Smooth muscle cell (in vitro differentiated cells): ENCODE measurements around the gene NCOA7. TPM values are rescaled to one million over a fixed set of nuclear protein-coding genes. Genes with fewer than 3 reads are reported as not detected.

ENCODE experiments used
- DNase-seq: peaks from one replicate; lab custom pipeline; 2025; ENCODE audit not compliant: unreplicated experiment; lab: John Stamatoyannopoulos, UW
- H2AFZ ChIP-seq: fragments of 200-600 bp; sonication (generic); 2 replicates; pipeline ENCODE4 v1.6.0; 2016; ENCODE audit warnings: antibody characterized with exemption, low read depth, mild to moderate bottlenecking
- H3F3A ChIP-seq: fragments of 200-600 bp; sonication (generic); 2 replicates; pipeline ENCODE4 v1.6.0; 2017; ENCODE audit warnings: antibody characterized with exemption, low read depth
- H3K27ac ChIP-seq: fragments of 200-600 bp; sonication (generic); 2 replicates; pipeline ENCODE4 v1.5.1; 2016; ENCODE audit warnings: low read depth, mild to moderate bottlenecking
- H3K27me3 ChIP-seq: fragments of 200-600 bp; sonication (generic); 2 replicates; pipeline ENCODE4 v1.6.1; 2016; ENCODE audit warnings: low read depth, mild to moderate bottlenecking
- H3K36me3 ChIP-seq: fragments of 200-600 bp; sonication (generic); 2 replicates; pipeline ENCODE4 v1.5.1; 2016; ENCODE audit warnings: low read depth
- H3K4me1 ChIP-seq: fragments of 200-600 bp; sonication (generic); 2 replicates; pipeline ENCODE4 v1.5.1; 2016; ENCODE audit warnings: low read depth
- H3K4me2 ChIP-seq: fragments of 200-600 bp; sonication (generic); 2 replicates; pipeline ENCODE4 v1.6.0; 2016; ENCODE audit warnings: mild to moderate bottlenecking
- H3K4me3 ChIP-seq: fragments of 200-600 bp; sonication (generic); 2 replicates; pipeline ENCODE4 v1.5.1; 2016; ENCODE audit warnings: mild to moderate bottlenecking
- H3K79me2 ChIP-seq: fragments of 200-600 bp; sonication (generic); 2 replicates; pipeline ENCODE4 v1.6.0; 2016; ENCODE audit warnings: low read depth, mild to moderate bottlenecking
- H3K9ac ChIP-seq: fragments of 200-600 bp; sonication (generic); 2 replicates; pipeline ENCODE4 v1.6.0; 2016; ENCODE audit warnings: low read depth
- H3K9me3 ChIP-seq: fragments of 200-600 bp; sonication (generic); replicated peaks from 2 replicates; pipeline ENCODE4 v1.5.1; 2016; ENCODE audit warnings: low read depth
- H4K20me1 ChIP-seq: fragments of 200-600 bp; sonication (generic); 2 replicates; pipeline ENCODE4 v1.6.0; 2016; ENCODE audit warnings: low read depth
- CTCF ChIP-seq: fragments of 200-600 bp; sonication (generic); IDR thresholded peaks from 2 replicates; pipeline ENCODE4 v1.5.1; 2017; ENCODE audit warnings: borderline replicate concordance, mild to moderate bottlenecking, antibody characterized with exemption; ENCODE audit not compliant: insufficient read depth, poor library complexity, severe bottlenecking
- WGBS: methylation state at CpG from one replicate; pipeline ENCODE4 v1.1.7; 2016; ENCODE audit warnings: low lambda C conversion rate; 5-methylcytosine and 5-hydroxymethylcytosine counted together
- polyA plus RNA-seq: library from polyadenylated mRNA; unstranded; fragments of >200 nt; fragmentation: Nextera tagmentation; extraction: Ambion mirVana; gene quantifications from 2 replicates; pipeline ENCODE4 v1.2.1, GENCODE V29; 2016
- total RNA-seq: library from RNA; depleted of rRNA; stranded (reverse); fragments of >200 nt; gene quantifications from 2 replicates; pipeline ENCODE4 v1.2.3, GENCODE V29; 2014

NCOA7 gene
- total and polyA plus RNA-seq, 2 experiments from 2014 or later: 38.1 to 44.0 TPM

GRCh38 chr6:125765944-125766343 lies 24.8 kb upstream of the NCOA7 start:
- TF ChIP-seq CTCF: no peak
- H3K4me3 ChIP-seq: no peak overlapping the region
- DNase-seq: no peak
- H4K20me1 ChIP-seq: no peaks in the 10 kb centered on the region
- no peak overlapping the region for H3K9ac ChIP-seq
- no peak overlapping the region for H2AFZ ChIP-seq
- no peaks in the 10 kb centered on the region for H3K36me3 ChIP-seq
- H3K27me3 ChIP-seq: no peaks in the 10 kb centered on the region
- peak overlapping the region; percentile 75 for H3K27ac ChIP-seq
- no peaks in the 10 kb centered on the region for H3K9me3 ChIP-seq
- H3K4me2 ChIP-seq: no peak overlapping the region
- no peaks in the 10 kb centered on the region for H3K4me1 ChIP-seq
- 59% methylated on average over 1 of the region's 1 CpG for WGBS
- H3F3A ChIP-seq: no peaks in the 10 kb centered on the region
- H3K79me2 ChIP-seq: no peaks in the 10 kb centered on the region

DNA sequence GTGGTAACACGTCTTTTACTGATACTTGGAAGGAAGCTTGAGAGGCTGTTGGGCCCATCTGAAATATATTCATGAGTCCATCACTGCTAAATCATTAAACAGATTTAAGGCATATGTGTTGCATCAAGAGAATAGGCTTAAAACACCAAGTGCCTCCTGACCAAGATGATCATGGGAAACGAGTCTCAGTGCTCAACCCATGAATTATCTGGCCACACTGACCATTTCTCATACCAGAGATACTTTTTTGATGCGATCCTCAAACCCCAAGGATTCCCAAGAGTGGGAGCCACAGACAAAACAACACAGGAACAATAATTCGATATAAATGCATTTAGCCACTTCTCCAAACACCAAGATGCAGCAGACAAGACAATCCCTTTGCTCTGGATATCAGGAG lies 24.1 kb upstream of the NCOA7 start:
- H3K9ac ChIP-seq: no peak overlapping the region
- H3F3A ChIP-seq: no peaks in the 10 kb centered on the region
- no peak for TF ChIP-seq CTCF
- no peak overlapping the region for H3K4me3 ChIP-seq
- no peaks in the 10 kb centered on the region for H3K4me1 ChIP-seq
- H3K27me3 ChIP-seq: no peaks in the 10 kb centered on the region
- H3K4me2 ChIP-seq: no peak overlapping the region
- no peaks in the 10 kb centered on the region for H3K79me2 ChIP-seq
- H3K27ac ChIP-seq: peak overlapping the region; percentile 35
- H3K36me3 ChIP-seq: no peaks in the 10 kb centered on the region
- 71% methylated on average over 4 of the region's 4 CpGs for WGBS
- no peak overlapping the region for H2AFZ ChIP-seq
- no peaks in the 10 kb centered on the region for H4K20me1 ChIP-seq
- H3K9me3 ChIP-seq: no peaks in the 10 kb centered on the region
- DNase-seq: no peak

- no peak for DNase-seq
- TF ChIP-seq CTCF: no peak
- Histone ChIP-seq H3K4me3 (no peak overlapping the region), H3K9me3 (no peaks in the 10 kb centered on the region), H2AFZ (peak overlapping the region; percentile 8), H3K27ac (no peak overlapping the region), H3K27me3 (no peaks in the 10 kb centered on the region), H3K36me3 (no peaks in the 10 kb centered on the region), H3K4me1 (no peaks in the 10 kb centered on the region), H3K9ac (no peak overlapping the region), H3K4me2 (no peak overlapping the region), H4K20me1 (no peaks in the 10 kb centered on the region), H3F3A (no peaks in the 10 kb centered on the region), H3K79me2 (no peaks in the 10 kb centered on the region)
- WGBS: 78% methylated on average over 6 of the region's 6 CpGs
Observed at GRCh38 chr6:125769147-125769783, 21.5 kb upstream of the NCOA7 start.
